ENCODE results near the gene TBKBP1. TPM values are rescaled to one million over a fixed set of nuclear protein-coding genes. Genes with fewer than 3 reads are reported as not detected.

The TBKBP1 gene
- total RNA-seq, 1 experiment from 2014 or later, result 33.2 TPM

GRCh38 chr17:47709594-47709993 is 15.6 kb downstream of the TBKBP1 start:
- no peaks in the 10 kb centered on the region for H3K27me3 ChIP-seq (ENCODE audit: insufficient read depth, low read length)
- no peaks in the 10 kb centered on the region for H3K9me3 Mint-ChIP-seq
- H3T11ph ChIP-seq (ENCODE audit: low read length), result no peak overlapping the region
- H4K91ac ChIP-seq (ENCODE audit: insufficient read length, low read depth, low read length), result no peak overlapping the region
- H3K9me3 ChIP-seq (ENCODE audit: control insufficient read depth, low read depth, low read length), result no peaks in the 10 kb centered on the region
- no peak overlapping the region for H2AK5ac ChIP-seq (ENCODE audit: insufficient read length, low read length)
- H2BK120ac ChIP-seq (ENCODE audit: low read depth, low read length, poor library complexity, severe bottlenecking), result no peak overlapping the region
- no peaks in the 10 kb centered on the region for H3K23me2 ChIP-seq (ENCODE audit: insufficient read length, low read depth, low read length, poor library complexity, severe bottlenecking)
- H3K23ac ChIP-seq (ENCODE audit: insufficient read length, low read depth, low read length), result no peak overlapping the region
- no peak overlapping the region for H2AFZ ChIP-seq (ENCODE audit: low read length)
- H3K9ac ChIP-seq (ENCODE audit: extremely low read depth, insufficient read length, low read length), result no peak overlapping the region
- no CpG with 5 or more reads among the region's 3 CpGs for WGBS (ENCODE audit: extremely low coverage, insufficient read length, low lambda C conversion rate)
- H4K20me1 ChIP-seq (ENCODE audit: control insufficient read depth, insufficient read depth, insufficient read length), result no peaks in the 10 kb centered on the region
- no peak overlapping the region for H2BK5ac ChIP-seq (ENCODE audit: insufficient read length, low read length)
- peaks cover 4 to 18% (median 7%) of the 10 kb centered on the region in 3 experiments; a peak in 3 of 7 replicates for H3K36me3 Mint-ChIP-seq (ENCODE audit: insufficient read depth in 1 of 3, low read depth in 3 of 3)
- peaks cover 9 to 31% of the 10 kb centered on the region in 2 experiments for H3K4me1 Mint-ChIP-seq
- no peak overlapping the region for H2BK15ac ChIP-seq (ENCODE audit: low read depth, low read length)
- no peaks in the 10 kb centered on the region for H3K79me1 ChIP-seq (ENCODE audit: insufficient read depth, low read depth, low read length, poor library complexity, severe bottlenecking)
- no peak overlapping the region for H3K4me3 Mint-ChIP-seq
- H3K4ac ChIP-seq (ENCODE audit: low read depth, low read length), result no peak overlapping the region
- no peak for TF ChIP-seq CTCF (conservative IDR thresholded peaks at IDR 0.05)
- peaks cover 16% of the 10 kb centered on the region for H3K27me3 Mint-ChIP-seq (ENCODE audit: low read depth)
- no peak overlapping the region for H2BK12ac ChIP-seq (ENCODE audit: insufficient read length, low read depth, low read length)
- H2BK20ac ChIP-seq (ENCODE audit: low read depth, low read length, poor library complexity, severe bottlenecking), result no peak overlapping the region
- H3K56ac ChIP-seq (ENCODE audit: insufficient read length, low read depth, low read length), result no peak overlapping the region
- H3K18ac ChIP-seq (ENCODE audit: insufficient read length, low read depth, low read length), result no peak overlapping the region
- H3K4me2 ChIP-seq (ENCODE audit: insufficient read depth, insufficient read length, low read length), result no peak overlapping the region
- no peak overlapping the region for H3K27ac Mint-ChIP-seq
- H4K5ac ChIP-seq (ENCODE audit: insufficient read length, low read depth, low read length), result no peak overlapping the region
- no peaks in the 10 kb centered on the region for H3K79me2 ChIP-seq (ENCODE audit: insufficient read depth, low read length)
- H3K14ac ChIP-seq (ENCODE audit: insufficient read depth, low read length), result no peak overlapping the region
- no peak overlapping the region for H4K8ac ChIP-seq (replicated peaks; ENCODE audit: insufficient read length, low read depth, low read length)
- no peak for DNase-seq
- no peak overlapping the region for H3K27ac ChIP-seq (ENCODE audit: insufficient read length, low read depth, low read length)
- no peaks in the 10 kb centered on the region for H3K4me1 ChIP-seq (ENCODE audit: insufficient read depth, low read length)

Measured in H9 (cell line).